GM18519 (cell line): ENCODE results near the gene KCNMA1.

Source experiments
- ATAC-seq: cut with Tn5 transposase; IDR thresholded peaks from one replicate; pipeline ENCODE4 v1.9.1; 2021; ENCODE audit warnings: mild to moderate bottlenecking, moderate library complexity; ENCODE audit not compliant: unreplicated experiment, low FRiP score

The KCNMA1 gene

DNA sequence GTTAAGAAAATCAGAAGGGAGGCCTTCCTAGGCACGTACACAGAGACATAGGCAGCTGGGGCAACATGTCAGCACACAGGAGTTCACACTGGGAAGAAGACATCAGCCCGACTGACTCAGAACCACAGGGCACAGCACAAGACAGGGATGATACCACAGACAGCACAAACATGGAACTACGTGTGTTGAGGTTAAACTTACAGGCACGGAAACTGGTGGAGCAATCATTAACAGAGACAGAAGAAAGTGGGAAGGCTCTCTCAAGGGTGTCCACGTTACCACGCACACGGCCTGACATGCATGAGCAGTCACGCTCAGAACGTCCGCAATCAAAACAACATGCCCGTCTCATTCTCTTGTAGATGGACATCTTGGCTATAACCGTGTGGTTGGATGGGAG is 636.4 kb downstream of the KCNMA1 start:
- no peak for ATAC-seq

DNA sequence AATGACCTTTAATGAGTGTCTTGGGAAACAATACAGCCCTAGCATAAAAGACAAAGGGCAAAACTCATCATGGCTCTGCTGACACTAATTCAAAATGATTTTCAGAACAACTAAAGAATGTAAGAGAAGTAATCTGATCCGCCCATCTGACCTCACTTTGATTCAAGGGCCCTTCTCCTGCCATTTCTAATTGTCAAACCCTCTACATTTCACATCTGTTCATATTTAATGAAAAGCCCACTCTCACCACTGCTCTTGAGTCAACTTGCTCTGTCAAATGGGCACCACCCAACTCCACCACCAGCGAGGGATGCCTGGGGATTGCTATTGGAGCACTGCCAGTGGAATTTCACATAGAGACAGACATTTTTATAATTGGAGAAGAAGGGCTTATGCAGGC is 639.2 kb downstream of the KCNMA1 start:
- ATAC-seq = no peak

DNA sequence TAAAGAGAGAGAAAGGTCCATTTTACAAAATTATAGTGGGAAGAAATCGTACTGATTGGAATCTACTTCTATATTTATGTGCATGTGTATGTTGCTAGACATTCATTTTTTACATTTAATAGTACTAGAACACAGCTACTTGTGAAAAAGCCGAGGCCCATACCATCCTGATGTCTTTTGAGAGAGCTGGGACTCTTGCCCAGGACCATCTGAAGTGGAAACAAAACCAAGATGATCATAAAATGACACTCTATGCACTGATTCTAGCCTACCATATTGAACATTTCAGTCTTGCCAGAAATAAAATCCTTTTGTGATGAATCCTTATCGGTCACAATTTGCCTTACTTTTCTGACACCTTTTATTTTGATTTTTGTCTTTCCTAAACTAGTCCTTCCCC is 640.0 kb downstream of the KCNMA1 start:
- ATAC-seq = no peak

DNA sequence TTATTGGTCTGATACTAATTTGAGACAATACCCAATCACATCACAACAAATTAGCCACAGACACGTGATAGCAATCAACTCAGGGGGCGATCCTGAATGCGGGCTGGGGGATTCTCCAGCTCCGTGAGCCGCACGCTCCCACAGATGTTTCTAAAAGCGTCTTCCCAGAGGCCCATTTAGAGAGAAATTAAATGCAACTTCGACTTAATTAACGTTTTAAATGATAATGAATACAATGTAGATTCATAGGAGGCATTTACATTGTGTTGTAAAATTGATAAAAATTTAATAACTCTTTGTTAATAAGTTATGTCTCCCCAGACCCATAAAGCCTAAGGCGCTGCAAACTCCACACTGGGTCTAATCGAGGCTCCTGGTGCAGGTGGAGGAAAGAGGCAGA is 642.6 kb downstream of the KCNMA1 start:
- ATAC-seq = no peak

DNA sequence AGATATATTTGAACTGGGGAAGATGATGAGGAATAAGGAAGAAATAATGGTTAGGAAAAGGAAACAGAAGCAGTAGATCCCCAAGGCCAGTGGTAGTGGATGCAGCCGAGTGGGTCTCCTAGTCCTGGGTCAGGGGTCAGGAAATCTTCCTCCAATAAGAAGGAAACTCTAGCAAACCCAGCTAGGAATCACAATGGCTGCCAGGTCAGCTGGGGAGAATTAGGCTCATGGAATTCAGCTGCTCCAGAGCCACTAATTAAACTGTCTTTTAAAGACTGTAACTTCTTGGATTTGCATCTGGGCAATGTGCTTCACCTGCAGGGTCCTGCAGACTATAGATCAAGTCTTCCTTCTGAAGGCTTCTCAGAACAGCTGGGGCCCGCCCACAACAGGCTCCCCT is 644.4 kb downstream of the KCNMA1 start:
- ATAC-seq = no peak

DNA sequence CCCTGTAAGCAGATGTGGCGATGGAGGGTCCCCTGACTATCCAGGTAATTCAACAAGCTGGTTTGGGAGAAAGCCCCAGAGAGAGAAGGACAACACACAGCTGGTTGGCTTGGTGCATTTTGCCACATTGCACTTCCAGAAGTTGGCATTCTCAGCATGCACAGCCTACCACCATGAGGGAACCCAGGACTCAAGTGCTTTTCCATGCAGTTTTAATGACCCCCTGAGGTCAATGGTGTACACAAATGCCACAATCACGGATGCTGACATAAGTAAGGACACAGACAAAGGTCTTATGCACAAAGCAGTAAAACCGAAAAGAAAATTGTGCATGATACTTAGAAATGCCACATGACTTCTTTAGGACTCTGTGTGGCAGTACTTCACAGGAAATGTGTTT is 645.1 kb downstream of the KCNMA1 start:
- ATAC-seq = no peak

DNA sequence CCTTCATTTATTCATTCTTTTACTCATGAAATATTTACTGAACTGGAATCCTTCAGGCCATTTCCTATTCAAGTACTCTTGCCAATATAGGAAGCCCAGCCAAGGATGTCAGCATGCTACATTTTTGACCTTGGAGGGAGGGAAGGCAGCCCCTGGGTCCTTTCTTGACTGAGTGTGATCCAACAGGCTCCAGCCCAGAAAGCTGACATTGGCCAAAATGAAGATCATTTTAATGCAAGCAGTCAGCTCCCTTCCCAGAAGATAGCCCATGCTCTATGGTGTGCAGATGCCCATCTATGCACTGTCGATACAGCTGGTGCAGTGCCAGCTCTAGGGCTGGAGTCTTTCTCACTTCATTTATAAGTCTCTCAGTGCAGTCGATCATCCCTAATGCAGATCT is 646.0 kb downstream of the KCNMA1 start:
- no peak for ATAC-seq

DNA sequence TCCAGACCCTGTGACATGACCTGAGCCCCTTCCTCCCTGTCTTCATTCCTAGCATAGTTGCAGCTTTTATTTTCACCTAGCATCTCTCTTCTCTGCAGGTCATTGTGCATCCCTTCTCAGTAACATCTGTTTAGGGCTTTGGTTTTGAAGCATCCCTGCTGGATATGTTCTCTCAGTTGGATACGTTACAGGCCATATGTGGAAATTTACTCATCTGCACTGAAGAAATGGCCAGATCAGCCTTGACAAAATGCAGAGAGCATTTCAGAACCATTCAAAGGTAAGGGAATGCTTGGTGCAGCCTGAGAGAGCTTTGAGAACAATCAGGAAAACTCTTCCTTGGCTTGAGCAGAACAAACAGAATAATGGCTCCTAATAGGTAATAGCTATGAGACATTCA is 647.0 kb downstream of the KCNMA1 start:
- no peak for ATAC-seq

DNA sequence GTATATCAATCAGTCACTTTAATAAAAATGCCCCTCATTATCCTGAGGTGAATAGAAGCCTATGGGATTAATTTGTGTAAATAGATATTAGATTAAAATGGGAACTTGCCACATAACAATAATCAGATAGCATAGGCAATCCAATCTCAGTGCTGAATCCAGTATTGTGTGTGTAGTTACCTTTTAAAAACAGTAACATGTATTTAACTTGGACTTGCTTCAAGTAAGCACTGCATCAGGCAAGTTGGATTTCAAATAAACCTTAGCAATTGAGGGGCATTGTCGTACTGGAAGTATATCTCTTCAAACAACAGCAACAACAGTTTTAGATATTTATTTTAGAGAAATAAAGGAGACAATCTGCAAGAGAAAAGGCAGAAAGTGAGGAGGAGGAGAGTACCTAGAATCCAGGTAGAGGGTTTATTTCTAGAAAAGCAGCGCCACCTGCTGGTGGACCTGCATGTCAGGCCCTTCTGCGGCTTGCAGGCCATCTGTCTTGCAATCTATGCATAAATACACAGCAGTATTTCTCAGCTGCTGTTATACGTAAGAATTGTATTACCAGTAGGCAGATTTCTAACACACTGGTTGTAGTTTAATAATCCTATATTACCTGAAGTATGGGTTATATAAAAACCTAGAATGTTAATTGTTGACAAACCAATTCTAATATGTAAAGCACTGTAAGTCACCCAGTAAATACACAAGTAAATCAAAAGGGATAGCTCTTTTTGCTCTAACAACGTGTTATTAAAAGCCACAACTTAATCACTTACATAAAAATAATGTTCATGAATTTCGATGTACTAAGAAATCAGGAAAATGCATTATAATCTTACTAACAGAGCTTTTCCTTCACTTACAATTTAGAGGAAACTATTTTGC is 652.8 kb downstream of the KCNMA1 start:
- peak; percentile 91 for ATAC-seq

DNA sequence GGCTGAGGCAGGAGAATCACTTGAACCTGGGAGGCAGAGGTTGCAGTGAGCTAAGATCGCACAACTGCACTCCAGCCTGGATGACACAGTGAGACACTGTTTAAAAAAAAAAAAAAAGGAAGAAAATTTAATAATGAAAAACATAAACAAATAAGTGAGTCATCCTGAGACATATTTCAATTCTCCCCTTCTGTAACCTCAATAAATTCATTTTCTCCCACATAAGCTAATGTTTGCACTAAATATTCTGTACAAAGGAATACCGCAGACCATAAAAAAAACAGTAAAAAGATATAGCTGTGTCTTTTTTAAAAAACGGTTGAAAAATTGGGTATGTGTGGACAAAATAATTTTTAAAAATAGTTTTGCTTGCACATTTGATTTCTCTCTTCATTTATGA is 654.0 kb downstream of the KCNMA1 start:
- ATAC-seq = no peak

DNA sequence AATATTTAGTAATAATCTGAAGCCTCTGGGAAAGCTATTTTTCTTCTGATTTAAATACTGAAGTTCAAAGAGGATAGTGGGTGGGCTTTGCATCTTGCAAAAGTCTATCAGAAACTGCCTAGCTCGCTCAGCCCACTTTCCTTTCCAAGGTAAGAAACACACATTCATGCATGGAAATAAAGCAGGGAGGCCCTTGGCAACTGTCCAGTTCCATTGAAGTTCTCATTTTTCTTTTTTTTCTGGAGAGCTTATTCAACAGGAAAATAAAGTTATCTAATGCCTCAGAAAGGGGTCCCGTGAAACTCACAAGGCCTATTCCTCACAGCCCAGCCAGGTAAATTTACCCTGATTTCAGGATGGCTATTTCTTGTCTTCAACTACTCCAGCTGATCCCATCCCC is 654.9 kb downstream of the KCNMA1 start:
- no peak for ATAC-seq

DNA sequence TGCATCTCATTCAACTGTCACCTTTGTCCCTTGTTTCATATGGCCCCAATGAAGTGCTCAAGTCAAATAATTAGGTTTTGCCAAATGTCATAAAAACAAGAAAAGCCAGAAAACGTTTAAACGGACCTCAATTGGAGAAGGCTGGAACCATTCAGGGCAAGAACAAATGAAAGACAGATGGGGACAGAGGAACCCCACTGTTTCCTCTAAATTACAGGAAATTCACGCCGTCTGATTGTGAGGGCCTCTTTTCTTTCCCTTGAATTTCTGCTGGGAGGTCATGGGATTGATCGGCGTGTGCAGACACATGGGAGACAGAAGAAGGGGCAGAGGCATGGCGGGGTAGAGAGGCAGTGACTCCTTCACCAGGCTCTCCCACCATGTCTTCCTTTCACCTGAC is 656.4 kb downstream of the KCNMA1 start:
- no peak for ATAC-seq

DNA sequence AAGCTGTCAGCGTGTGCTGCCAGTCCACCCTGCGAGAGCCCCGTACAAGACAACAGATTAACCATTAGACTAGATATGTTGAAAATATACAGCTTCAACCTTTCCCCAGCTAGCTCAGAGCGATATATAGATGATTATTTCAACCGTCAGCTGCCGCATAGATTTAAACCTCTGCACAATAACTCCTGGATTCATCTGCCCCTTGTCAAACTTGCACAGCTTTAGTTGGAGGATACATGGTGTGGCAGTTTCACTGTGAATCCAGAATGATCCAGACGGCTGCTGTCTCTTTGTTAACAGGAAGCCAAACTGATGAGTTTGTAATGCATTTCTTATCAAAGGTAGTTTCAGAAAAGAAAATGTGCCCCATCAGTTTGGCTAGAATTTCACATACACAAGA is 659.7 kb downstream of the KCNMA1 start:
- no peak for ATAC-seq

DNA sequence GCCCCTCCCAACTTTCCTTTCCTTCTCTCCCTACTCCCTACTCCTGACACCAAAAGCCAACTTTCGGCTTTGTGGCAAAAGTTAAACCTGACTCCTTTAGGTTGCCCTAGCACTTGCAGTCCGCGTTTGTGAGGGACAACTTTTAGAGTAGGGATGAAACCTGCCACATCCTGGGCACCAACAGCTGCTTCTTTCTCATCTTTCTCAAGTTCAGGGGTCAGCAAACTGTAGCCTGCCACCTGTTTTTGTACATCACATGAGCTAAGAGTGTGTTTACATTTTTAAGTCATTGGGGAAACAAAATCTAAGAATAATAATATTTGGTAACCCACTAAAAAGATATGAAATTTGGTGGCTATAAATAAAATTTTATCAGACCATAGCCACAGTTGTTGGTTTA is 660.6 kb downstream of the KCNMA1 start:
- no peak for ATAC-seq

DNA sequence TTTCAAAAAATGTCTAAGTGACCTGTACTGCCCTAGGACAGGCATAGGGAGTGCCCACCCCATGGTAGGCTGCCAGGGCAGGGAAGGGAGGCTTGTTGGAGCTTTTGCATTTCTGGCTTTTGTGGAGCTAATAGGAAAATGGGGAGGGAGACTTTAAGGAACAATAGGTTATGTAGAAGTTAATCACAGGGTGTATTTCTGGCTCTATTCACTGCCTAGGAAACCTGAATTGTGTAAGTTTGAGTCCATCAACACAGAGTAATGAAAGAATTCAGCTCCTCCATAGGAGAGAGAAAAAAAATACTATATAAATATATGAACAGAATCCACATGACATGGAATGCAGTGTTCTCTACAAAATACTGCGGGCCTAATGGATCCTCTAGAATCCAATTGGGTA is 661.5 kb downstream of the KCNMA1 start:
- no peak for ATAC-seq

DNA sequence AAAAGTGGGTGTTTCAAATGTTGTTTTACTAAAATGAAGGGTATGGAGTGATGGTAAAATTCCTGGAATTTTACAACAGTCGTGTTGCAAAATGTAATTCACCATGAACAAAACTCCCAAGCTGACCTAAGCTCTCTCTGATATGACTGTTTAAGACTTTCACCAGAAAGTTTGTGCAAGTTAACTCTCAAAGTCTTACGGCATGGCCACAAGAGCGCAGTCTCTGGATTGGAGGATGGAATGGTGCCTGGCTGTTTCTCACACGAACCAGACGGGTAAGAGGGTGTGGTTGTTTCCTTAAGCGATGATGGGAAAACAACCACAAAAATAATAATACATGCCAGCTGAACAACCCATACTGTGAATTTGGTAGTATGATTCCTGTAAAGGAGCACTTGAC is 662.5 kb downstream of the KCNMA1 start:
- ATAC-seq = no peak

DNA sequence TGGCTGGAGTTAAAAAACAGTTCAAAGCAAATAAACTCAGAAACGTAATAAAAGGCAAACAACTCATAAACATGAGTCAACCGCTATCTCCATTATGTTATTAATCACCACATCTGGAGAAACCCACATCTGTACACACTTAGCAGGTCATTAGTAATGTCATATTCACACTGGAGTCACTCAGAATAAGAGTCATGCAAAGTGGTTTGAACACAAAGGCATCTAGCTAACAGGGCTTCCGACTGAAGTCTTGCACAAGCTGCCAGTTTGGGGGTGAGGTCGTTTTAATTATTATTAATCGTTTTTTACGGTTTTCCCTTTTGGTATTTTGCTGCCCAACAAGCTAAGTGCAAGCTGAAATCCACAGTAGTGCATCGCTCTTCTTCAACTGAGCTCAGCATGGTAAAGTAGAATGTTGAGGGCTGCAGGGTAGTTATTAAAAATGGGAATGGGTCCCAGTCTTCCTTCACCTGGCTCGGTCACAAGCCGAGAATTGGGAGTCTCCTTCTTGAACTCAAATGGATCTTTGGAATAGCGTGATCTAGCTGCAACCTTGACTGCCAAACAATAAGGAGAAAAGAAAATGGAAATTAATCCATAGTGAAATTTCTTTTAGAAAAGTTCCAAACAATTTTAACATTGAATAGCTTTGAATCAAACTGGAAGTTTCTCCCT is 663.5 kb downstream of the KCNMA1 start:
- no peak for ATAC-seq

DNA sequence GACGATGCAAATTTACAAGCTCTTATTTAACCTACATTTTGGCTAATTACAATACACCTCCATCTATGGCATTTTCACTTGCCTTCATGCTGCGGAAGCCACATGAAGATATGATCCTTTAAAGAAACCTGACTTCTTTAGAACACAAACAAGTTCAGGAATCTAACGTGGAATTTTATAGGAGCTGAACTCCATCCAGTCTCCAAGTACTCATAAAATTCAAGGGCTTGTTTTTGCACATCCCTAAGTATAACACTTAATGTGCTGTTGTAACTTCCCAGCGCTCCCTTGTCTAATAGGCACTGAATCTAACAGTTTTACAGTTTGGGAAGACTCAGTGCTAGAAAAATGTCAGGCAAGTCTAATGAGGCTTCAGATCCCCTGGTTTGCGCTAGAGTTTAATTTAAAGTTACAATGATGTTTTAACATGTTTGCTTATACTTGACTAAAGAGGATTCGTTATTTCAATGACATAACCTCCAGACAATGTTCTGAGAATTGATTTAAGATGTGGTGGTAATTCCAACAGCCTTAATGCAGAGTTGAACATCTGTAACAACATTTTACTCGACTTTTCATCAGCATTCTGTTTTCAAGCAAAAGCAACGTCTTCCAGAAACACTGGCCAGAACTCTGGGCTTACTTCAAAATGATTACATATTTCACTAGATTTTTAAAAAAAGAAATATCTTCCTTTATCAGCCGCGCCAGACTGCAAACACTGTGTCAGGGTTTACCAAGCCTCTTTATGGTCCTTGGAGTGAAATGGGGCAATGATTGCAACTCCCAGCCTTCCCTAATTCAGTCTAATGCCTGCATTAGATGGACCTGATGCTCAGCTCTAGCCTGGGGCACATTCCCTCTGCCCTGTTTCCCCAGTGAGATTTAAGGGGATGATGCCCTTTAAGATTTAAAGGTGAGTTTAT is 664.3 kb downstream of the KCNMA1 start:
- no peak for ATAC-seq

DNA sequence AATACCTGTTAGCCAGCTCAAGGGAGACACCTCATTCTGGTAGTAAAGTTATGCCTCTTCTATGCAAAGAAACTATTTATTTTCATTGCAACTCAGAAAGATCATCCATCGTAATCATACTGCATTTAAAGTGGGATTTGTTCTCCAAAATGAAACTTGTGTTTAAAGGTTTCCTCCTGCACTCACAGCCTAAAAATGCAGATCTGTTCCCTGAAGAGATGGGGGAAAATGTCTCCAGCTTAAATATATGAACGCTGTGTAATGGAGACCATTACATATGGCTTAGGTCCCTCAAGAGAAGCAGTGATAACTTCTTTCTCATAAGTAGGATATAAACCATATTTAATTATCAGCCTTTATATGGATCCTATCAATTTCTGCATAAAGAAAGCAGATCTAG is 665.1 kb downstream of the KCNMA1 start:
- ATAC-seq = no peak

DNA sequence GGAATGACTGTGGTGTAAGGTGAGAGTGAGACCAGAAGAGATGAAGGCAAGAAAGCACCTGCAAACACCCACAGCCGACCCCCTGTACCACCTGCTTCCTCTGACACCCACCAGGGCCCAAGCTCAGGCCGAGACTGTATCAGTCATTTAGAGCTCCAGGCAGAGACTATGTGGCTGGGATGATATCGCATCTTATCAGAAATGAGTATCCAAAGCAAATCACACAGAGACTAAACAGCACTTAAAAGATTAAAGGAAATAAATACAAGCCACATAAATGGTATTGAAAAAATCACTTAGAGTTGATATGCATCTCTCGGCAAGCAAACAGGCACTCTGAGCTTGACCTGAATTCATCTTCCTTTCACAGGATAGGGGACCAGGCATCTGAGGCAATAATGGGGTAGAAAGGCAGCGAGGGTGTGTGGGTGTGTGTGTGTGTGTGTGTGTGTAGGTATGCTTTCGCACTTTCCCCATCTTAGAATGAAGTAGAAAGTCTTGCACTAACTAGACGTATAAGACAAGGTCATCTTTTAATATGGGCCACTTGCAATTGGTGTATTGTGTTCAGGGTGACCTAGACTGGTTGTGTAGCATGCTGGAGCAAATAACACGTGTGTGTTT is 665.9 kb downstream of the KCNMA1 start:
- ATAC-seq = no peak
